ENCODE results near the gene OR4N2.
"Not testable (repeated sequence)": the region's sequence is repeated elsewhere in the genome, so short reads cannot be mapped to it uniquely, and the experiment has no call there.

Gene OR4N2

DNA sequence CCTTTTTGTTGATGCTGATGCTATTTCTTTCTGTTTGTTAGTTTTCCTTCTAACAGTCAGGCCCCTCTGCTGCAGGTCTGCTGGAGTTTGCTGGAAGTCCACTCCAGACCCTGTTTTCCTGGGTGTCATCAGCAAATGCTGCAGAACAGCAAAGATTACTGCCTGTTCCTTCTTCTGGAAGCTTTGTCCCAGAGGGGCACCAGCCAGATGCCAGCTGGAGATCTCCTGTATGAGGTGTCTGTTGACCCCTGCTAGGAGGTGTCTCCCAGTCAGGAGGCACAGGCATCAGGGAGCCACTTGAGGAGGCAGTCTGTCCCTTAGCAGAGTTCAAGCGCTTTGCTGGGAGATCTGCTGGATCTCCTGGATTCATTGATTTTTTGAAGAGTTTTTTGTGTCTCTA lies 16.3 kb downstream of the OR4N2 start:
- H3K27me3 Mint-ChIP-seq; H3K9me3 Mint-ChIP-seq; H3K4me3 Mint-ChIP-seq; H3K27ac Mint-ChIP-seq; H3K4me1 Mint-ChIP-seq (ENCODE audit: low read depth); H3K36me3 Mint-ChIP-seq (ENCODE audit: low read depth): not testable (repeated sequence)

DNA sequence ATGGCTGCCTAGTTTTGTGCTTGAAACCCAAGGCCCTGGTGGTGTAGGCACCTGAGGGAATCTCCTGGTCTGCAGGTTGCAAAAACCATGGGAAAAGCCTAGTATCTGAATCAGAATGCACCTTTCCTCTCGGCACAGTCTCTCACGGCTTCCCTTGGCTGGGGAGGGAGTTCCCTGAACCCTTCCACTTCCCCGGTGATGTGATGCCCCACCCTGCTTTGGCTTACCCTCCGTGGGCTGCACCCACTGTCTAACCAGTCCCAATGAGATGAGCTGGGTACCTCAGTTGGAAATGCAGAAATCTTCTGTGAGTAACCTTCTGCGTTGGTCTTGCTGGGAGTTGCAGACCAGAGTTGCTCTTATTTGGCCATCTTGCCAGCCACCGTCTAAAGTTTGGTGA lies 17.4 kb downstream of the OR4N2 start:
- not testable (repeated sequence) for H3K36me3 Mint-ChIP-seq (ENCODE audit: low read depth); H3K27ac Mint-ChIP-seq; H3K27me3 Mint-ChIP-seq; H3K9me3 Mint-ChIP-seq; H3K4me1 Mint-ChIP-seq (ENCODE audit: low read depth); H3K4me3 Mint-ChIP-seq

DNA sequence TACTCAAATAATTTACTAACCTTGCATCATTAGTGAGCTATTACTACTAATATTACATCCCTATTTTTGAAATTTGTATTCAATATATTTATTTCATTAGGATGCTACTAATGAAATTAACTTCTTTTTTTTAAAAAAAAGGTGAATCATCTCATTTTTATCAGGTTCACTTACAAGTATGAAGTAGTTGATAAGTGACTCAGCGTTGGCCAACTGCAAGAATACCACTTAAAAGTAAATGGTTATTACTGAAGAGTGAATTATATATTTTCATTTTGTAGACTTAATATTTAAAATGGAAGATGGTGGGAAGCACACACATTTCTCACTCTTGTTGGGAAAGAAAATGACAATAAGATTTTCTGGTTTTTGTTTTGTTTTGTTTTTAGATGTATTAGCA lies 19.6 kb downstream of the OR4N2 start:
- no peak overlapping the region for H3K4me3 Mint-ChIP-seq
- no peaks in the 10 kb centered on the region for H3K27me3 Mint-ChIP-seq
- no peaks in the 10 kb centered on the region for H3K36me3 Mint-ChIP-seq (ENCODE audit: low read depth)
- H3K27ac Mint-ChIP-seq, result no peak overlapping the region
- H3K9me3 Mint-ChIP-seq, result peaks cover 5% of the 10 kb centered on the region
- H3K4me1 Mint-ChIP-seq (ENCODE audit: low read depth), result no peaks in the 10 kb centered on the region

DNA sequence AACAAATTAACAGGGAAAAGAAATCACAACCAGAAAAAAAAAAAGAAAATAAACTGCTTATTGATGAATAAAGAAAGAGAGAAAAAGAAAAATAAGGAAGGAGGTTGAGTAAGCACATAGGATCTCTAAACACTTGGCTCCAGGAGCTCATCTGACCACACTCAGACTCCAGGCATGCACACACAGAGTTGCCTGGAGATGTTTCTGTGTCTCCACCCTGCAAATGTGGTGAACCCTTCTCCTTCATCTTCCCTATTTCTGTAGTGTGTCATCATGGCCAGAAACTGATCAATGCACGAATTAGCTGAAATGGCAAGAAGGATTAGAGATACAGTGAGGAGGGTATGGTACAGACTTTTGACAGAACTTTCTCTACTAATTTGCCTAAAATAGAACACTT lies 20.2 kb downstream of the OR4N2 start:
- no peak overlapping the region for H3K4me3 Mint-ChIP-seq
- no peaks in the 10 kb centered on the region for H3K36me3 Mint-ChIP-seq (ENCODE audit: low read depth)
- H3K27me3 Mint-ChIP-seq, result no peaks in the 10 kb centered on the region
- H3K4me1 Mint-ChIP-seq (ENCODE audit: low read depth), result no peaks in the 10 kb centered on the region
- peaks cover 5% of the 10 kb centered on the region for H3K9me3 Mint-ChIP-seq
- H3K27ac Mint-ChIP-seq, result no peak overlapping the region

DNA sequence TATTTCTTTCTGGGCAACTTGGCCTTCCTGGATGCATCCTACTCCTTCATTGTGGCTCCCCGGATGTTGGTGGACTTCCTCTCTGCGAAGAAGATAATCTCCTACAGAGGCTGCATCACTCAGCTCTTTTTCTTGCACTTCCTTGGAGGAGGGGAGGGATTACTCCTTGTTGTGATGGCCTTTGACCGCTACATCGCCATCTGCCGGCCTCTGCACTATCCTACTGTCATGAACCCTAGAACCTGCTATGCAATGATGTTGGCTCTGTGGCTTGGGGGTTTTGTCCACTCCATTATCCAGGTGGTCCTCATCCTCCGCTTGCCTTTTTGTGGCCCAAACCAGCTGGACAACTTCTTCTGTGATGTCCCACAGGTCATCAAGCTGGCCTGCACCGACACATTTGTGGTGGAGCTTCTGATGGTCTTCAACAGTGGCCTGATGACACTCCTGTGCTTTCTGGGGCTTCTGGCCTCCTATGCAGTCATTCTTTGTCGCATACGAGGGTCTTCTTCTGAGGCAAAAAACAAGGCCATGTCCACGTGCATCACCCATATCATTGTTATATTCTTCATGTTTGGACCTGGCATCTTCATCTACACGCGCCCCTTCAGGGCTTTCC lies 24.2 kb downstream of the OR4N2 start:
- not testable (repeated sequence) for H3K9me3 Mint-ChIP-seq; H3K4me3 Mint-ChIP-seq; H3K27me3 Mint-ChIP-seq; H3K4me1 Mint-ChIP-seq (ENCODE audit: low read depth); H3K27ac Mint-ChIP-seq; H3K36me3 Mint-ChIP-seq (ENCODE audit: low read depth)

DNA sequence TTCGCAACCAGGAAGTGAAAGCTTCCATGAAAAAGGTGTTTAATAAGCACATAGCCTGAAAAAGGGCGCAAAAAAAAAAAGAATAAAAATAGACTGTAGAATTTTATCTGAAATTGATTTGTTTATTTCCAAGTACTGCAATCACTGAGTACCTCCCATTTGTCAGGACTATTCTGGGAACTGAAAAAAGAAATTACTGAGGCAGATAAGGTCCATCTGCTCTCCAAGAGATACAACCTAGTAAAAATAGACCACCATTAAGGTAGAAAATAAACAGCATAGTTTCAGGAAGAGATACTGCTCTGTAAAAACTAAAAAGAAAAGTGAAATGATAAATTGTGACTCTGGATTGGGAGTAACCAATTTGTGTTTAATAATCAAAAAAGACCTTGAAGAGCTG lies 24.7 kb downstream of the OR4N2 start:
- H3K4me3 Mint-ChIP-seq, result no peak overlapping the region
- H3K4me1 Mint-ChIP-seq (ENCODE audit: low read depth), result no peaks in the 10 kb centered on the region
- H3K36me3 Mint-ChIP-seq (ENCODE audit: low read depth), result no peaks in the 10 kb centered on the region
- peaks cover 3% of the 10 kb centered on the region for H3K9me3 Mint-ChIP-seq
- no peaks in the 10 kb centered on the region for H3K27me3 Mint-ChIP-seq
- no peak overlapping the region for H3K27ac Mint-ChIP-seq

DNA sequence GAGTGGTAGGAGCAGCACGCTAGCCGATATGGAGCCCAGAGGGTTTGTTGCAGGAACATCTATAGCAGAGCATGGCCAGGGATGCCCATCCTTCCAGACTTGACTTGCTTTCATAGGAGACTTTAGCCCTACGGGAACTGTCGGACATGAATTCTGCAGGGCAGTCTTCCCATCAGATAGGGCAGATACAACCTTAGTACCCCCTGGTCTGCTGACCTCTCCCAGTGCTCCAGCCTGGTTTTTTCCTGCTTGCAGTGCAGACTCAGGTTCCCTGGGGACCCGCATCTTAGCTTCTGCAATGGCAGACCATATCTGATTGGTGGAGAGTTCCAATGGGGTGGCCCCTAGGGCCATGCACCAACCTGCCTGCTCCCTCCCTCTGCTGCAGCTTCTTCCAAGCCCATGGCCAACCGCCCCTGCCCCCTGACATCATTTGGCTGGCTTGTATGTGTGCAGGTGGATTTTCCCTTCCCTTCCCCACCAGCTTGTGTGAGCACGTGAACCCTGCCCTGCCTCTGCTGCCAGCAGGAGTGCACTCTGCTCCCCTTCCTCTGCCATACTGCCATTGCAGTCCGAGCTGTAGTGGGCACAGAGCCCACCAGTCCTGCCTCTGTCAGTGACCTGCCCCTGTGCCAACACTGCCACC lies 30.8 kb downstream of the OR4N2 start:
- not testable (repeated sequence) for H3K9me3 Mint-ChIP-seq; H3K36me3 Mint-ChIP-seq (ENCODE audit: low read depth); H3K27ac Mint-ChIP-seq; H3K4me1 Mint-ChIP-seq (ENCODE audit: low read depth); H3K27me3 Mint-ChIP-seq; H3K4me3 Mint-ChIP-seq

DNA sequence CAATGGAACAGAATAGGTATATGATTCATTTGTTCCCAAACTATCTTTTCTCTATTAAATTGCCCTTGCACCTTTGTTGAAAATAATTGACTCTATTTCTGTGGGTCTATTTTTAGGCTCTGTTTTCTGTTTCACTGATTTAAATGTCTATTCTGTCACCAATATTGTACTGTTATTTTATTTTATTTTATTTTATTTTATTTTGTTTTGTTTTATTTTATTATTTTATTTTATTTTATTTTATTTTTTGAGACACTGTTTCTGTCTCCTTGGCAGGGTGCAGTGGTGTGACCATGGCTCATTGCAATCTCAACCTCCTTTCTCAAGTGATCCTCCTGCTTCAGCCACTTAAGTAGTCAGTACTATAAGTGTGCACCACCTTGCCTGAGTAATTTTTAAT lies 34.9 kb downstream of the OR4N2 start:
- no peaks in the 10 kb centered on the region for H3K27me3 Mint-ChIP-seq
- H3K27ac Mint-ChIP-seq, result no peak overlapping the region
- H3K9me3 Mint-ChIP-seq, result no peaks in the 10 kb centered on the region
- H3K4me3 Mint-ChIP-seq, result no peak overlapping the region
- no peaks in the 10 kb centered on the region for H3K4me1 Mint-ChIP-seq (ENCODE audit: low read depth)
- H3K36me3 Mint-ChIP-seq (ENCODE audit: low read depth), result no peaks in the 10 kb centered on the region

DNA sequence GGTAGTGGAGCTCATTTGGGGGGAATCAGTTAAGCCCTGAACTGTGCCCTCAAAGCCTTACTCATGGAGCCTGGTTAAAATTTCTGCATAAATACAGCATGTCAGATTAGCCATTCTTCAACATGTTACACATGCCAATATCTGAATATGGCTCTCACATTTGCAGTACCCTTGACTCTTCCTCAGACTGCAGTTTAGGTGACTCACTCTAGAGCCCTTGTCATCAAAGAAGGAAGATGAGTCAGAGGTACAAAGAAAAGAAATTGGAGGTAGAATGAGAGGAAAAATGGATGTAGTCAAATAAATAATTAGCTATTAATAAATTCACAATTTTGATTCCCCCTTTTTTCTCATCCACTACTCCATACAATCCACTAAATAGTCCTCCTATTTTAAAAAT lies 47.8 kb downstream of the OR4N2 start:
- H3K27me3 Mint-ChIP-seq, result peaks cover 3% of the 10 kb centered on the region
- H3K4me1 Mint-ChIP-seq (ENCODE audit: low read depth), result no peaks in the 10 kb centered on the region
- H3K4me3 Mint-ChIP-seq, result no peak overlapping the region
- peaks cover 6% of the 10 kb centered on the region for H3K9me3 Mint-ChIP-seq
- H3K27ac Mint-ChIP-seq, result no peak overlapping the region
- no peaks in the 10 kb centered on the region for H3K36me3 Mint-ChIP-seq (ENCODE audit: low read depth)

DNA sequence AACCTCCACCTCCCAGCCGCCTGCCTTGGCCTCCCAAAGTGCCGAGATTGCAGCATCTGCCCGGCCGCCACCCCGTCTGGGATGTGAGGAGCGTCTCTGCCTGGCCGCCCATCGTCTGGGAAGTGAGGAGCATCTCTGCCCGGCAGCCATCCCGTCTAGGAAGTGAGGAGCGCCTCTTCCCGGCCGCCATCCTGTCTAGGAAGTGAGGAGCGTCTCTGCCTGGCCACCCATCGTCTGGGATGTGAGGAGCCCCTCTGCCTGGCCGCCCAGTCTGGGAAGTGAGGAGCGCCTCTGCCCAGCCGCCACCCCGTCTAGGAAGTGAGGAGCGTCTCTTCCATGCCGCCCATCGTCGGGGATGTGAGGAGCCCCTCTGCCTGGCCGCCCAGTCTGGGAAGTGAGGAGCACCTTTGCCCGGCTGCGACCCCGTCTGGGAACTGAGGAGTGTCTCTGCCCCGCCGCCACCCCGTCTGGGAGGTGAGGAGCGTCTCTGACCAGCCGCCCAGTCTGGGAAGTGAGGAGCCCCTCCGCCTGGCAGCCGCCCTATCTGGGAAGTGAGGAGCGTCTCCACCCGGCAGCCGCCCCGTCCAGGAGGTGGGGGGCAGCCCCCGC lies 62.6 kb downstream of the OR4N2 start:
- H3K36me3 Mint-ChIP-seq (ENCODE audit: low read depth); H3K27ac Mint-ChIP-seq; H3K4me1 Mint-ChIP-seq (ENCODE audit: low read depth); H3K9me3 Mint-ChIP-seq; H3K4me3 Mint-ChIP-seq; H3K27me3 Mint-ChIP-seq: not testable (repeated sequence)

DNA sequence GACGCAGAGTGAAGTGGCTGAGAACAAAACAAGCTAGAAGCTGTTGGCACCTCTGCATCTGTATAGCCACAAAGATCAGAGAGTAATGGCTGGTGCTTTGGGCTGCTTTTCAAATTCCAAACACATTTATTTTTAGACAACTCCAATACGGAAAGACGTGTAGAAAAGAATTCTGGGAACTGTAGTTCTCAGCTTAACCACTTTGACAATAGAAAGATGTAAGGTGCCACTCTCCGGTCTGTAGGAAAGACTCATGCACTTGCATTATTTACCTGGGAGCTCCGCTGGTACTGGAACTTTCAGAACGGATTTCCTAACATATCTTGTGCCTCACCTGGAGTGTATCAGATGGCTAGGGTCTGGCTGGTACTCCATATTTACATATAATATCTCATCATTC lies 69.6 kb downstream of the OR4N2 start:
- Mint-ChIP-seq H3K4me3 (no peak overlapping the region), H3K27ac (no peak overlapping the region), H3K27me3 (no peaks in the 10 kb centered on the region)

DNA sequence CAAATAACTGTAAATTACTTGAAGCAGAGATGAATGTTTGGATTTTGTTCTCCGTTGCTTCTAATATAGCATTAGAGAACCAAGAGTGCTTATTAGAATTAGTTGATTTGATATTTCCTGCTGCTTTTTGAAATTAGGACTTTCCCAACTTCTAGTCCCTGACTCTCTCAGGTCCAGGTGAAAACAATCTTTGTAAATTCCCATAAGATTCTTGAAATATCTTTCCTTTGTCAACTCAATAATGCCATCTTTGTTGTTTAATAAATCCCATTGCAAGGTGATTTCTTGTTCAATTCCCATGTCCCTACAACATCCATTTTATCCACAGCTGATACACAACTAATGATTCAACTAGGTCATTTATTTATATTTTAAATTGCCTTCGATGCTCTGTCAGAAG lies 71.3 kb downstream of the OR4N2 start, which contains the start of gene OR4K2:
Gene OR4K2 (plus strand): TSS at position 301 of the 400 bp plus-strand sequence. CDS start 1,126 bp downstream, outside the sequence.
- no peaks in the 10 kb centered on the region for H3K27me3 Mint-ChIP-seq
- no peak within 1 kb of the TSS for H3K4me3 Mint-ChIP-seq
- H3K27ac Mint-ChIP-seq, result no peak within 1 kb of the TSS
- no peaks in the 10 kb centered on the region for H3K36me3 Mint-ChIP-seq (ENCODE audit: low read depth)
- H3K4me1 Mint-ChIP-seq (ENCODE audit: low read depth), result no peaks in the 10 kb centered on the region
- no peaks in the 10 kb centered on the region for H3K9me3 Mint-ChIP-seq

More for the DNA sequence above, 69.6 kb downstream of the OR4N2 start:
- Mint-ChIP-seq H3K36me3 (ENCODE audit: low read depth) (no peaks in the 10 kb centered on the region), H3K4me1 (ENCODE audit: low read depth) (no peaks in the 10 kb centered on the region), H3K9me3 (no peaks in the 10 kb centered on the region)

DNA sequence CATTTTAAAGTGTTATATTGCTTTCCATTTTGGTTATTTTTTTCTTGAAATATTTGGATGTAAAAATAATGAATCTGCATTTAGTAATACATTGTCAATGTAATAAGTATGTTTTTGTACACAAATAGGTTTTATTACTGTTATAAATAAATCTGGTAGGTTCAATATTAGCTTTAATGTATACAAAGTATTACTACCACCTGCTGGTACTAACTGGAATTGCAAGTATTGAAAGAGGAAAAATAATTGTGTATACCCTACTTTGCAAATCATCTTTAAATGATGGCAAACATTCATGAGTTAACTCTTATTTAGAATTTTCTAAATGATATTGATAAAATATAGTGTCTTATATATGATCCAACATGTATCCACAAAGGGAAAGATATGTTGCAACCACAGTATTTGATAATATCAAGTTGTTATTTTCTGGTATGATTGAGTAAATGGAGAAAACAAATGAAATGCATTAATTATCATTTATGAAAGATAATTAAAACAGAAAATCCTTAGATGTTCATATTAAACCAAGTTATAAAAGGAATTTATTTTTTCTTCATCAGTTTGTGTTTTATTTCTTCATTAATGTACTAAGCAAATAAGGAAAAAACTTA lies 74.6 kb downstream of the OR4N2 start:
- H3K9me3 Mint-ChIP-seq, result no peaks in the 10 kb centered on the region
- H3K36me3 Mint-ChIP-seq (ENCODE audit: low read depth), result no peaks in the 10 kb centered on the region
- H3K4me1 Mint-ChIP-seq (ENCODE audit: low read depth), result no peaks in the 10 kb centered on the region
- no peak overlapping the region for H3K4me3 Mint-ChIP-seq
- H3K27me3 Mint-ChIP-seq, result no peaks in the 10 kb centered on the region
- no peak overlapping the region for H3K27ac Mint-ChIP-seq

All from stimulated activated naive CD8-positive, alpha-beta T cell treated with anti-CD3 and anti-CD28 coated beads, Interleukin-15, Interleukin-2, amounts not matched to agents 100 ng/mL and 50 ng/mL, for 24 hours (primary cell).